ENCODE results near the gene DDX51. TPM values are rescaled to one million over a fixed set of nuclear protein-coding genes. Genes with fewer than 3 reads are reported as not detected.

The DDX51 gene
- total RNA-seq (2021; ENCODE audit: unreplicated experiment) (38.1 TPM), Bru-seq, nascent RNA (percentile 73 among the genes with signal in this experiment), BruChase-seq, experiment 1, labeled RNA remaining after a 6-hour chase (percentile 92 among the genes with signal in this experiment), BruChase-seq, experiment 2, labeled RNA remaining after a 2-hour chase (percentile 86 among the genes with signal in this experiment)
- polyA plus RNA-seq (2012), result 20.3 and 22.9 TPM in 2 replicates
- long read RNA-seq, full-length matches to known transcripts, result 68 of 130 reads
- long read RNA-seq, partial matches to known transcripts, result 12 of 130 reads
- long read RNA-seq, other reads (novel, unspliced or antisense), result 50 of 130 reads

- Histone ChIP-seq H3K27me3 (ENCODE audit: insufficient read depth, low read length) (no peaks in the 10 kb centered on the region), H3K4me3 (replicated peaks in 1 of 2; ENCODE audit: low read depth in 1 of 2, low read length in 2 of 2) (peak within 1 kb of the TSS; percentile 94 to 95), H3K79me2 (ENCODE audit: insufficient read depth, low read length) (peaks cover 64% of the 10 kb centered on the region), H3K9me2 (ENCODE audit: insufficient read depth) (no peaks in the 10 kb centered on the region), H3K9me3 (ENCODE audit: control insufficient read depth in 1 of 2, insufficient read depth in 1 of 2, low read depth in 1 of 2, low read length in 2 of 2) (no peaks in the 10 kb centered on the region), H3K4me2 (ENCODE audit: low read length) (peak within 1 kb of the TSS; percentile 84), H3K9ac (ENCODE audit: low read length) (peak within 1 kb of the TSS; percentile 95), H4K20me1 (ENCODE audit: insufficient read depth) (no peaks in the 10 kb centered on the region), H3K36me3 (ENCODE audit: control insufficient read depth in 1 of 2, insufficient read depth in 2 of 2, low read length in 2 of 2) (peaks cover 23 to 47% of the 10 kb centered on the region in 2 experiments; a peak in 3 of 4 replicates), H2AFZ (ENCODE audit: low read depth, low read length, poor library complexity, severe bottlenecking) (no peak within 1 kb of the TSS), H3K27ac (ENCODE audit: low read depth, low read length) (peak within 1 kb of the TSS; percentile 67), H3K4me1 (ENCODE audit: control insufficient read depth in 1 of 2, insufficient read depth in 2 of 2, low read length in 2 of 2) (peaks cover 12 to 18% of the 10 kb centered on the region in 2 experiments; a peak in 3 of 4 replicates)
- TF ChIP-seq ZFX (IDR thresholded peaks at IDR 0.05) (peak; percentile 76; the same call in 1 of the 2 replicates), YY1 (IDR thresholded peaks at IDR 0.05; ENCODE audit: extremely low read depth, insufficient replicate concordance, low read depth, low read length) (peak; percentile 91), TCF7L2 (IDR thresholded peaks at IDR 0.05; ENCODE audit: borderline replicate concordance, extremely low read depth, insufficient read depth, insufficient read length) (peak; percentile 65), POLR2AphosphoS5 (IDR thresholded peaks at IDR 0.05; ENCODE audit: low read depth, low read length) (peak; percentile 88), RAD21 (IDR thresholded peaks at IDR 0.05; ENCODE audit: low read depth) (no peak), MAX (IDR thresholded peaks at IDR 0.05) (peak; percentile 99), ATF3 (IDR thresholded peaks at IDR 0.05) (no peak), ZBTB33 (IDR thresholded peaks at IDR 0.05; ENCODE audit: extremely low read depth, insufficient replicate concordance, low read length) (peak; percentile 84), CEBPB (IDR thresholded peaks at IDR 0.05; ENCODE audit: low read depth) (no peak), SRF (IDR thresholded peaks at IDR 0.05; ENCODE audit: low read depth) (peak; percentile 99), SP1 (IDR thresholded peaks at IDR 0.05; ENCODE audit: low read depth) (peak; percentile 92; the same call in 1 of the 2 replicates), SIN3A (IDR thresholded peaks at IDR 0.05; ENCODE audit: low read depth) (peak; percentile 98), POLR2A (IDR thresholded peaks at IDR 0.05; ENCODE audit: borderline replicate concordance, extremely low read depth, insufficient read depth, insufficient read length) (peak; percentile 66)
- intact Hi-C loops (cut with micrococcal nuclease), result no loop called here
- CTCF ChIA-PET, result no interaction called here
- ATAC-seq, result peak; percentile 87
- POLR2A ChIA-PET, result no interaction called here
- peak; percentile 88 for DNase-seq (ENCODE audit: low read depth, low spot score)
- RAD21 ChIA-PET (ENCODE audit: low non-redundant PET in 1 of 2, low total read pairs in 2 of 2, uncharacterized antibody in 2 of 2, unreplicated experiment in 2 of 2), result no interaction called here
- no TSS peak for BruUV-seq (replicated peaks)
These were observed at the start of gene DDX51, which contains the start of gene NOC4L for GRCh38 chr12:132144115-132144809. Gene DDX51, minus strand, starts transcription at chr12:132144319. Its CDS starts 23 bp downstream, at chr12:132144296. Gene NOC4L, plus strand, starts transcription at chr12:132144457. Its CDS starts 32 bp downstream, at chr12:132144489.

Data from HCT116 (cell line).